NCI-H1694 (cell line): Measurements from ENCODE around the gene PGPEP1.
A peak's percentile ranks its signal among the peaks of the same experiment; 100 is the strongest.
"Not testable (repeated sequence)": the region's sequence is repeated elsewhere in the genome, so short reads cannot be mapped to it uniquely, and the experiment has no call there.

ENCODE experiments used
- DNase-seq: peaks from one replicate; lab custom pipeline; 2025; lab: John Stamatoyannopoulos, UW

PGPEP1 gene

GRCh38 chr19:18308051-18308947 is 32.1 kb upstream of the PGPEP1 start:
- no peak for DNase-seq

- no peak for DNase-seq
Measured at GRCh38 chr19:18308948-18309325, 31.5 kb upstream of the PGPEP1 start.

GRCh38 chr19:18309525-18310064 is 30.8 kb upstream of the PGPEP1 start:
- DNase-seq = no peak

DNA sequence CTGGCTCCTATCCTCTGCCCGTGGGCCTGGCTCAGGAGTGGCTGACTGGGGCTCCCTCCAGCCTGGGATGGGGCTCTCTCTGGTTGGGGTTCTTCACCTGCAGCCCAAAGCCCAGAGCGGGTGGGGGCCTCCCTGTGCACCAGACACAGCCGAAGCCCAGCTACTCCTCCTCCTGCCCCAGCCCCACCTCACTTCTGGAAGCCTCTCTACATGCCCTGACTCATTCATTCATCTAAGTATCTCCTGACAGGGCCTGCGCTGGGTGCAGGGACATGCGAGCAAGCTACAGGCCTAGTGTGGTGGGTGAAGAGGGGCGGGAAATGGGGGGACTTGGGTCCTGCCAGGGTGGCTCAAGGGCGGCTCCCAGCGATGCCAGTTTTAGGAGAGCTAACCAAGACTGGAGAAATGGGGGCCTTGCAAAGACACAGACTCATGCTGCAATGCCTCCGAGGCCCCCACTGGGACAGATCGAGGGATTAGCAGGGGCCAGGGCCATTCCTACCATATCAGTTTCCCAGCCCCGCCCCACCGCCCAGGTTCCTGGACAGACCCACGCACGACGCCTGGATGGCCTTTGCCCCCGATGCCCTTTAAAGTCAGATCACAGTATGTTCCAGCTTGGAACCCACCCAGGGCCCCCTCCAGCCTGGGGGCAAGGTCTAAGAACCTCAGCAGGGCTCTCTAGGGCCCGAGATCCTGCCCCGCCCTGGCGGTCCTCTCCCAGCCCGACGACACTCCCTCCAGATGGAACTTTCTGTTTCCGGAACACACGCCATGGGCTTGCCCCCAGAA is 30.1 kb upstream of the PGPEP1 start:
- no peak for DNase-seq

DNA sequence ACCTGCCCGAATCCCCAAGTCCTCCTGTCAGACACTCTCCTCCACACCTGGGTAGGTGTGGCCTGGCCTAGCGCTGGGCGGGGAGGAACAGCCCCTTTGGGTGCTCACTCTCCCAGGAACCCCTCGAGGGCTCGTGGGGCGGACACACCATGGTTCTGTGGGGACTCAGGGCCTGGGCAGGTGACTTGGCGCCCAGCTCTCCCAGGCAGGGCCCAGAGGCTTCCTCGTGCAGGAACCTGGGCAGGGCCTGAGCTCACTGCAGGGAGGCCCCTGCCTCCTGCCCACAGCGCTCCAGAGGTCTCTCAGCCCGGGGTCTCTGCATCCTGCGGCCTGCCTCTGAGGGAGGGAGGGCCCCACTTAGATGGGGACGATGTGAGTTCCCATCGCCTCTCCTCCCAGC is 29.4 kb upstream of the PGPEP1 start:
- no peak for DNase-seq

- no peak for DNase-seq
Measured at GRCh38 chr19:18311502-18312091, 28.8 kb upstream of the PGPEP1 start.

DNA sequence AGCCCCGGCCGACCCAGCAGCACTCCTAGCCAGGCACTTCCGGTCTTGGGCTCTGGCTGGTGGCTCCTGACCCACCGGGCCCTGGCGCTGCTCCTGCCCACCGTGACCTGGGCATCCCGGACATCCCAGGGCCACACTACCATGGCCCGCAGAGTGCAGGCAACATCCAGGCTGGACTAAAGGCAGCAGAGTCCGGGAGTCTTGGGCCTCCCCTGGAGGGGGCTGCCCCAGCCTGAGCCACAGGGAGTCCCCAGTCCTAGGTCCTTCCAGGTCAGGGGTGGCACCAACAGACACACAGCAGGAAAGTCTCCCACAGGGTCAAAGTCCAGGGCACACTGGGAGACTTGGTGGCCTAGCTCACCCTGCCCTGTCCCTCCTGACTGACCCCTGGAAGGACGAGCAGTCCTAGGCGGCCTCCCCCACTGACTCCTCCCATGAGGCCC is 28.3 kb upstream of the PGPEP1 start:
- no peak for DNase-seq

DNA sequence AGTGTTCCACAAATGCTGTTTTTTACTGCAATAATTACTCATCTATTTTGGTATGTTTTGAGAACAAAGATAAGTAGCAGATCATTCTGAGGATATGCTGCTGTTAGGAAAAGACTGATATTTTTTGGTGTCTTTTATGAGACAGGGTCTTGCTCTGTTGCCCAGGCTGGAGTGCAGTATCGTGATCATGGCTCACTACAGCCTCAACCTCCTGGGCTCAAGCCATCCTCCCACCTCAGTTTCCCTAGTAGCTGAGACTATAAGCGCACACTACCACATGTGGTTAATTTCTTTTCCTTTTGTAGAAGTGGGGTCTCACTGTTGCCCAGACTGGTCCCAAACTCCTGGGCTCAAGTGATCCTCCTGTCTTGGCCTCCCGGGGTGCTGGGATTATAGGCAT is 27.0 kb upstream of the PGPEP1 start:
- no peak for DNase-seq

DNA sequence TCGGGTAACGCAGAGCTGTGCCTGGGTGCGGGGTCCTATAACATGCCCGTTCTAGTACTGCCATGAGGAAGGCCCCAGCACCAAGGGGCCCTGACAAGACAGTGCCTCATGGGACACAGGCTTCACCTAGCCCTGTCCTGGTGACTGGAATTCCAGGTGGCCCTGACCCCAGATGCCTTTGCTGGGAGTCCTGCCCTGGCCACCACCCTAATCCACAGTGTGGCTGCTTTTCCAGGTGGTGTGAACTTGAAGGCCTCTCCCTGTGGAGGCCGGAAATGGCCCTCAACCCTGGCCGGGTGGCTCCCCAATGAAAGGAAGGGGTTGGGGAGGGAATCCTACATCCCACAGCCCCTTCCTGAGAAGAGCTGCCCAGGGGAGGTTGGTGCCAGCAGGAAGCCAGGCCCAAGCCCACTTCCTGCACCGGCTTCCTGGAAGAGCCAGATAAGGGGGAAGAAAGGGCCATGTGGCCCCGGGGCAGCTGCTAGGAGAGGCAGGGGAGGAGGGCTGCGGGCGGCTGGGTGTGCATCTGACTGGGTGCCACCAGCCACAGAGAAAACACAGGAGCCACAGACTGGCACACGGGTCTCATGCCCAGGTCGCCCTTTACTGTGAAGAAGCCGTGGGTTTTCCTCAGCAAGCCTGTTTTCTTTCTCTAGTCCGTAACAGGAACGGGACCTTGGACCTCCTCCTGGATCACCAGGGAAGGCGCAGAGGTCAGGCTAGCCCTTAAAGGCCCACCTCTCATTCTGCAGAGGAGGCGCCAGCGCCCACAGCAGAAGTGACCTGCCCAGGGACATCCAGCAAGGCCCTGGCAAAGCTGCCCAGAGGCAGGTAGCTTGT is 22.2 kb upstream of the PGPEP1 start:
- DNase-seq = no peak

- DNase-seq = no peak
Measured at GRCh38 chr19:18319591-18320135, 20.7 kb upstream of the PGPEP1 start.

GRCh38 chr19:18320865-18321733 is 19.3 kb upstream of the PGPEP1 start:
- DNase-seq = no peak

DNA sequence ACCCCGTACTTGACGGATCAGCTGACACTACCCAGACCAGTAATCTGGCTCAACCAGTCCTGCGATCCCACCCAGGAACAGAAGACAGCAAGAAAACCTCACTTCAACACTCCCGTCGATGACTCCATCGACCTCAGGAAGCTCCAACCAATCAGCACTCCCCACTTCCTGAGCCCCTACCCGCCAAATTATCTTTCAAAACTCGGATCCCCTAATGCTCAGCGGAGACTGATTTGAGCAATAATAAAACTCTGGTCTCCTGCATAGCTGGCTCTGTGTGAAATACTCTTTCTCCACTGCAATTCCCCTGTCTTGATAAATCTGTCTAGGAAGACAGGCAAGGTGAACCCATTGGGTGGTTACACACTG is 18.7 kb upstream of the PGPEP1 start:
- no peak for DNase-seq

GRCh38 chr19:18322318-18322758 is 18.1 kb upstream of the PGPEP1 start:
- DNase-seq = peak; percentile 5

DNA sequence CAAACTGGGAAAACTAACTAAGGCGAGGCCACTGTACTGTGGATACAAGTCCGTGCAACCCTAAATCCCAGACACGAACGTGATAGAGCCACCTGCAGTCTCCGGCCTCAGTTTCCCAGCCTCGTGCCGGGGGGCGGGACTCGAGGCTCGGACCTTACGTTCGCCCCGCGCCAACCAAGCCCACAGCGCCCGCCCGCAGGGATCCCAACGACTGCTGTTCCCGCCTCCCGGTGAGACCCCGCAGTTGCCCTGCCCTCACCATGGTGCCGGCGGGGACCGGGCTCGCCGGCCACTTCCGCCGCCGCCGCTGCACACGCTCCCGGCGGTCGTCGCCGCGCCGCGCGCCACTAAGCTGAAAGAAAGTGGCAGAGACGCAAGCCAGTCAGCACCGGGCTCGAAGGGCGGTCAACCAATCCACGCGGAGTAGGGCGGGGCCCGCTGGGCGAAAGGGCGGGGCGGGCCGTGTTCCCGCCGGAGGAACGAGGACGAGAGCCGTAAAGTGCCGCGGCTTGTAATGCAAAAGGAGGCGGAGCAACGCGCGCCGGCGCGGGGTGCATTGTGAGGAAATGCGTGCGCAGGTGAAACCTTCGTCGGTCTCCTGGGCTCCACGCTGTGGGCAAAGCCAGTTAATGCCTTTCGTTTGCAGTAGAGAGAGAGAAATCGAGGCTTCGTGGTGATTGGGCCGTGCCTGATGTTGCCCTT is 17.5 kb upstream of the PGPEP1 start, which contains the start of gene LSM4:
LSM4 (minus strand) TSS at position 318 of the 702 bp plus-strand sequence; CDS start at position 262, 56 bp downstream.
- peak; percentile 97 for DNase-seq

GRCh38 chr19:18324373-18324731 is 16.0 kb upstream of the PGPEP1 start:
- not testable (repeated sequence) for DNase-seq

DNA sequence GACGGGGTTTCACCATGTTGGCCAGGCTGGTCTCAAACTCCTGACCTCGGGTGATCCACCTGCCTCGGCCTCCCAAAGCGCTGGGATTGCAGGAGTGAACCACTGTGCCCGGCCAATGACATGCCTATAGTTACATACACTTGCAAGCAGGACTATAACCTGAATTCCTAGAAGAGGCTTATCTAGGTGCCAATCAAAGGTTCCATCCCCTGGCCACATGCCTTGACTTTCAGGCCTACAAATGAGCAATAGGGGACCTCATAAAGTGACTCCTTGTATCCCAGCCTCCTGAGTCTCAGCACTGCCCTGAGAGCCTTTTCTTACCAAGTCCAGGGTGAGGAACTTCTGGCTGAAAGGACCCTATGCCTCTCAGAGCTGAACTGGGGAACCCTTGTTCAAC is 13.6 kb upstream of the PGPEP1 start:
- DNase-seq = no peak

- peak; percentile 98 for DNase-seq
Measured at GRCh38 chr19:18328340-18329034, 11.9 kb upstream of the PGPEP1 start.

- no peak for DNase-seq
Measured at GRCh38 chr19:18329035-18329376, 11.4 kb upstream of the PGPEP1 start.

DNA sequence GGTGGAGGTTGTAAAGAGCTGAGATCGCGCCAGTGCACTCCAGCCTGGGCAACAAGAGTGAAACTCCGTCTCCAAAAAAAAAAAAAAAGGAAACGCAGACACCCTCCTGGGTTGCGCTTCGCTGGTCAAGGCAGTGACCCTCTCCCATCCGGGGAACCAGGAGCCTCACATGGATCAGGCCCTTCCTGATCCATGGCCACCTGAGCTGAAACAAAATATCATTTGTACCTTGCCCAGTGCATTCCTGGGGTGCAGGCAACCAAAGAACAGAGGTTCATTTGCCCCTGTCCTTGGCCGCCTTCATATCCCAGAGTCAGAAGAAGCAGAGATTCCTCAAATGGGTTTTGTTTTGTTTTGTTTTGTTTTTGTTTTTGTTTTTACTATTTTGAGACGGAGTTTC is 9.5 kb upstream of the PGPEP1 start:
- DNase-seq = no peak
